ENCODE data around the gene PPP1R2C.

PPP1R2C gene

DNA sequence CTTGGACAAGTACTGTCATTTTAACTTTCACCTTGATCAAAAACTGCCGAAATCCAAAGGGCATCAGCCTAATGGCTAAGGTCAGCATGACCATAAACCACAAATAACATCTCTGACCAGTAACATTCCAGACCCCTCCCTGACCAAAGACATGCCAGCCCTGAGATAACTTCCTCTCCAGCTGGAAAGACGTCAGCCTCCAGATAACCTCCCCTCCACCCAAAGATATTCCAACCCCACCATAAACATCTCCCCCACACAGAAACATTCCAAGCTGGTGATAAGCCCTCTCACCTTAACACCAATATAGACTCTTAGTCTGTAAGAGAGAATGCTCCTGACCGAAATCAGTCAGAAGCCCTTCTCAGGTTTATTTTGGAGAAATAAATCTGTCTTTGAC is 7.4 kb downstream of the PPP1R2C start:
- H3K27ac ChIP-seq: no peak overlapping the region
- H3K27me3 ChIP-seq (replicated peaks): no peaks in the 10 kb centered on the region
- TF ChIP-seq, protein P1, sequence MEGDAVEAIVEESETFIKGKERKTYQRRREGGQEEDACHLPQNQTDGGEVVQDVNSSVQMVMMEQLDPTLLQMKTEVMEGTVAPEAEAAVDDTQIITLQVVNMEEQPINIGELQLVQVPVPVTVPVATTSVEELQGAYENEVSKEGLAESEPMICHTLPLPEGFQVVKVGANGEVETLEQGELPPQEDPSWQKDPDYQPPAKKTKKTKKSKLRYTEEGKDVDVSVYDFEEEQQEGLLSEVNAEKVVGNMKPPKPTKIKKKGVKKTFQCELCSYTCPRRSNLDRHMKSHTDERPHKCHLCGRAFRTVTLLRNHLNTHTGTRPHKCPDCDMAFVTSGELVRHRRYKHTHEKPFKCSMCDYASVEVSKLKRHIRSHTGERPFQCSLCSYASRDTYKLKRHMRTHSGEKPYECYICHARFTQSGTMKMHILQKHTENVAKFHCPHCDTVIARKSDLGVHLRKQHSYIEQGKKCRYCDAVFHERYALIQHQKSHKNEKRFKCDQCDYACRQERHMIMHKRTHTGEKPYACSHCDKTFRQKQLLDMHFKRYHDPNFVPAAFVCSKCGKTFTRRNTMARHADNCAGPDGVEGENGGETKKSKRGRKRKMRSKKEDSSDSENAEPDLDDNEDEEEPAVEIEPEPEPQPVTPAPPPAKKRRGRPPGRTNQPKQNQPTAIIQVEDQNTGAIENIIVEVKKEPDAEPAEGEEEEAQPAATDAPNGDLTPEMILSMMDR (IDR thresholded peaks at IDR 0.05; ENCODE audit: low read depth, low read length, missing control alignments): no peak
- H3K4me3 ChIP-seq (ENCODE audit: low read depth, low read length): no peak overlapping the region
- in situ Hi-C loops (cut with HindIII; ENCODE audit: low pct_ligation_motif_present, low sequenced_read_pairs): no loop called here
- DNase-seq: no peak
- H3K36me3 ChIP-seq (replicated peaks): no peaks in the 10 kb centered on the region

DNA sequence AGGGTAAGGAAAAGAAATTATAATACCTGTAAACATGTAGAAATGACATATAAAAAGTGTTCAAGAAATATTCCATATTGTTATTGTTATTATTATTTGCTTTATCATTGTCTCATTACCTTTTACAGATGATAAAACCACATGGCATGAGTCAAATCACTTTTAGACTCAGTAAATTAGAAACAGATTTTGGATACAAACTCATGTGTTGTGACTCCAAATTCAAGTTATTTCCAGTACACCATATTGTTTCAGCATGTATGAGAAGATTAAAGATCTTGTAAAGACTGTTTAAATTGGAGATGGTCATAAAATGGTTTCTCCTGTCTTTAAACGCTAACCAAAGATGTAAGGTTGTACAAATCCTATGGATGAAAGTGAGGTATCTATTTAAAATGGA is 18.1 kb downstream of the PPP1R2C start:
- Histone ChIP-seq H3K4me3 (ENCODE audit: low read depth, low read length) (no peak overlapping the region), H3K36me3 (replicated peaks) (no peaks in the 10 kb centered on the region), H3K27me3 (replicated peaks) (no peaks in the 10 kb centered on the region), H3K27ac (no peak overlapping the region)
- TF ChIP-seq, protein P1 (IDR thresholded peaks at IDR 0.05; ENCODE audit: low read depth, low read length, missing control alignments): no peak
- in situ Hi-C loops (cut with HindIII; ENCODE audit: low pct_ligation_motif_present, low sequenced_read_pairs): no loop called here
- DNase-seq: no peak

DNA sequence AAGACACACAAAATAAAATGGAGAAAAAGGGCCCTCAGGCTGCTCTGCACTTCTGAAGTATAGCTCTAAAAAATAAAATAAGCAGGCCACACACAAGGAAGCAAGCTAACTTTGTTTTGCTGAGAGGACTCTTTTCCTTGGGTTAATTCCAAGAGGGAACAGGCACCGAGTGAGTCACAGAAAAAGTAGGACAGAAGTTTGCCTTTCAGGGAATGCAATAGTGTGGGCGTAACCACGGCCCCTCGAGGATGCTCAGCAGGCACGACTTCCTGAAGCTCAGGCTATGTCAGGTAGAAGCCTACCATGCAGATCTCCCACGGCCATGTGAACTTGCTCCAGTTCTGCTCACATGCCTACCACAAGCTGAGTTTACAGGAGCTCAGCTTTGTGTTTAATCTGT is 22.1 kb downstream of the PPP1R2C start:
- Histone ChIP-seq H3K27ac (no peak overlapping the region), H3K27me3 (replicated peaks) (no peaks in the 10 kb centered on the region), H3K4me3 (ENCODE audit: low read depth, low read length) (no peak overlapping the region), H3K36me3 (replicated peaks) (no peaks in the 10 kb centered on the region)
- TF ChIP-seq, protein P1 (IDR thresholded peaks at IDR 0.05; ENCODE audit: low read depth, low read length, missing control alignments): no peak
- in situ Hi-C loops (cut with HindIII; ENCODE audit: low pct_ligation_motif_present, low sequenced_read_pairs): no loop called here
- DNase-seq: peak; percentile 13

DNA sequence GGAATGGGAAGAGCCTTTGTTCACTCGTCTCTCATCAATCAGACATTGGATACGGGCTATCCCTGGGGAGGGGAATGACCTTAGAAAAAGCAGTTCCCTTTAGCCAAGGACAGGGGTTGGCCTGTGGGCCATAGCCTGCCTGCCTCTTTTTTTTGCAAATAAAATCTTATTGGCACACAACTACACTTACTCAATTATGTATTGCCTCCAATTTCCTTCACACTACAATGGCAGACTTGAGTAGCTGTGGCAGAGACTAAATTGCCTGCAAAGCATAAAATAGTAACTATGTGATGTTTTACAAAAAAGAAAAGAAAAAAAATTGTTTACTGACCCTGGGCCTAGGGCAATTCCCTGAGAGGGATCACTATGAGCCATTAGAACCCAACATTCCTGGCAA is 23.4 kb downstream of the PPP1R2C start:
- in situ Hi-C loops (cut with HindIII; ENCODE audit: low pct_ligation_motif_present, low sequenced_read_pairs): no loop called here
- no peaks in the 10 kb centered on the region for H3K36me3 ChIP-seq (replicated peaks)
- DNase-seq: no peak

DNA sequence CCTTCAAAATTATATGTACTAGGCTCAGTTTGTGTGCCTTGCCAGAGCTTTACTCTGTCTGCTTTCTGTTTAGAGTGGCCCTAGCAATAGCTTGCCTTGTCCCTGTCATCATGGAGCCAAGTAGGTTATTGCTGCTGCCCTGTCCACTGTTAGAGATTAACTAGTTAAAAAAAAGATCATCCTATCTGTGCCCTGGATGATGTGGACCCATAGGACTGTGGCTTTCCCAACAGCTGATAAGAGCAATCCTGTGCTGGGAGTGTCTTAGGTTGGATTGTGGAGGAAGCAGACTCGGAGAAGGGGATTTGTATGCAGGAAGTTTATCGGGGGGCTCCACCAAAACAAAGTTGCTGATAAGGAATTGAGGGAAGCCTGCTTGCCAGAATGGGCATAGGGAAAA is 23.8 kb downstream of the PPP1R2C start:
- no peak overlapping the region for H3K4me3 ChIP-seq (ENCODE audit: low read depth, low read length)
- in situ Hi-C loops (cut with HindIII; ENCODE audit: low pct_ligation_motif_present, low sequenced_read_pairs): no loop called here
- no peaks in the 10 kb centered on the region for H3K36me3 ChIP-seq (replicated peaks)
- no peak for DNase-seq
- no peaks in the 10 kb centered on the region for H3K27me3 ChIP-seq (replicated peaks)
- TF ChIP-seq, protein P1 (IDR thresholded peaks at IDR 0.05; ENCODE audit: low read depth, low read length, missing control alignments): no peak
- H3K27ac ChIP-seq: no peak overlapping the region

More for the DNA sequence above, 23.4 kb downstream of the PPP1R2C start:
- no peak overlapping the region for H3K4me3 ChIP-seq (ENCODE audit: low read depth, low read length)
- TF ChIP-seq, protein P1 (IDR thresholded peaks at IDR 0.05; ENCODE audit: low read depth, low read length, missing control alignments): no peak
- H3K27ac ChIP-seq: no peak overlapping the region
- H3K27me3 ChIP-seq (replicated peaks): no peaks in the 10 kb centered on the region

DNA sequence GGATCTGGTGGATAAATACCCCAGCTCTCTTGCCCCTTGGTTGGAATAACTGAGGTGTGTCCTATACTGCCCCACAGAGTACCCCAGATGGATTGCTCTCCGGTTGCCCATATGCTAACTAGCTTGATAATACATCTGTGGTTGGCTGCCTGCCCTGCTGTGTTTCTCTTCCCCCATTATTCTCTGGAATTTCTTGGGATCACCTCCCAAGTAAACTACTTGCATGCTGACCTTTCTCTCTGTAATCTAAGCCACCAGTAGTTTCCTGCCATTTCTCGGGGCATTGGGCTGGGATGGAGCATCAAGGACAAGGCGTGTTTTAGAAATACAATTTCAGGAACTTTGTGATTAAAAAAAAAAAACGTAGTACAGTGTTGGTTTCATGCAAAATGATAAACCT is 25.2 kb downstream of the PPP1R2C start:
- Histone ChIP-seq H3K36me3 (replicated peaks) (no peaks in the 10 kb centered on the region), H3K27ac (no peak overlapping the region), H3K27me3 (replicated peaks) (no peaks in the 10 kb centered on the region), H3K4me3 (ENCODE audit: low read depth, low read length) (no peak overlapping the region)
- in situ Hi-C loops (cut with HindIII; ENCODE audit: low pct_ligation_motif_present, low sequenced_read_pairs): no loop called here
- DNase-seq: no peak
- TF ChIP-seq, protein P1 (IDR thresholded peaks at IDR 0.05; ENCODE audit: low read depth, low read length, missing control alignments): no peak
